ENCODE data around the gene CDH12. TPM values are rescaled to one million over a fixed set of nuclear protein-coding genes. Genes with fewer than 3 reads are reported as not detected.
"Not testable (repeated sequence)": the region's sequence is repeated elsewhere in the genome, so short reads cannot be mapped to it uniquely, and the experiment has no call there.

CDH12 gene
- polyA plus RNA-seq, 1 donor = 0.40 TPM

GRCh38 chr5:22554475-22554874 is 298.7 kb downstream of the CDH12 start:
- DNase-seq = no peak

DNA sequence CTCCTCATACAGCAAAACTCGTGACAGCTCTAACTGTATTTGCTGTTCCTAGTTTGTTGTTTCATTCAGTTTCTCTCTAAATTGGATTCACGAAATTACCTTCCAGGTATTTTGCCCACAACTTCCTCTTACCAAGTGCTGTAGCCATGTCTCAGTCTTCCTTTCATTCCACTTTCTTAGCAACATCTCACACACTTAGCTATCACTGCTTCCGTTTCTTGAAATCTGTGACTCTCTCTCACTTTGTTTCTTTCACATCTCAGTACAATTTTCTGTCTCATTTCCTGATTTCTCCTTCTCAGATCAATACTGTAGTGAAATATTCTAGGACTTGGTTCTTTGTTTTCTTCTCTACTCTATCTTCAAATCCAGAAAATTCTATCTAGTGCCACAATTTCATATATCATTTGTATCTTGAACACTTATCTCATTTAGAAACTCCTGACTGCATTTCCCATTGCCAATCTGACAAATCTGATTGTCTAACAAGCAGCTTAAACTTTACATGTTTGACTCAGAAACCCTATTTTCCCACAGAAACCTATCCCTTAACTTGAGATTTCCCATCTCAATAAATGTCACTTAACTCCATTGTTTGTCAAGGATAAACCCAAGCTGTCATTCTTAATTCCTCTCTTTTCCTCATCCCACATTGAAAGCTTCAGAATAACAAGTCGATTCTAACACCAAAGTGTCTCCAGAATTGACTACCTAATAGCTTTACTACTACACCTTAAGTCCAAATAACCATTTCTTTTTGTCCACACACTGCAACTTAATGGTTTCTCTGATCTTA is 303.1 kb downstream of the CDH12 start:
- DNase-seq = no peak

GRCh38 chr5:22542340-22542739 is 310.8 kb downstream of the CDH12 start:
- DNase-seq = no peak

- no peak for DNase-seq
These were observed 312.1 kb downstream of the CDH12 start for GRCh38 chr5:22541037-22541436.

DNA sequence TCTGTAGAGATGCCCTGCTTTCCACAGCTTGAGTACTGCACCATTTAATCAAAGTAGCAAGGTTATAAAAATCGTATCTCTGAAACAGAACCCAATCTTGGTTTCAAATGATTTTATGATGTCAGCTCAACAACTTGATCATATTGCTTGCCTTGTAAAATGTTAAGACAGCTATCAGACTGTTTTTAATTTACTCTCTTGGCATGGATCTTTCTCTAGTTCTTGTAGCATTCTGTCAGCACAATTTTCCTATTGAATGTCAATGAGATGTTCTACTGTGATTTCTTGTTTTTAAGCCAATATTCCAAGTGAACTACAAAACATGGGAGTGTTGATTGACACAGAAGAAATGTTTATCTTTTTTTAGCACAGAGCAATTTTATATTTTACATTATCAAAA is 313.4 kb downstream of the CDH12 start:
- no peak for DNase-seq

DNA sequence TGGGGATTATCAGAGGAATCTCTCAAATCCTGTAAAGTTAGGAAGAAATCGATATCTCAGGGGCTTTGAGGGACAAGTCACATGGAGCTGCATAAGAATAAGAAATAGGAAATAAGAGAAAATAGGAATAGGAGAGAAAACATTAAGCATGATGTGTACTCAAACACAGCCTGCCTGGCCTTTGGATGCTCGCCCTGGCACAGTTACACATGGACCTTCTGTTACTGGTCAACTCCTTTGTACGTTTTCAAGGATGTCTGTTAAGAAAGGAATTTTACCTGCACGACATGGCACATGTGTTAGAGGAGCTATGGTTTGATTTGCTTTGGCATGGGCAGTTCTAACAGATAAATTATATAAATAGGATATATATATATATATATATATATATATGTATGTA is 321.2 kb downstream of the CDH12 start:
- DNase-seq = no peak

- DNase-seq = no peak
These were observed 331.6 kb downstream of the CDH12 start for GRCh38 chr5:22521521-22521920.

- DNase-seq = not testable (repeated sequence)
These were observed 336.6 kb downstream of the CDH12 start for GRCh38 chr5:22516497-22516896.

- DNase-seq = no peak
These were observed 338.9 kb downstream of the CDH12 start for GRCh38 chr5:22514231-22514630.

- DNase-seq = no peak
These were observed 347.3 kb downstream of the CDH12 start for GRCh38 chr5:22505891-22506290.

DNA sequence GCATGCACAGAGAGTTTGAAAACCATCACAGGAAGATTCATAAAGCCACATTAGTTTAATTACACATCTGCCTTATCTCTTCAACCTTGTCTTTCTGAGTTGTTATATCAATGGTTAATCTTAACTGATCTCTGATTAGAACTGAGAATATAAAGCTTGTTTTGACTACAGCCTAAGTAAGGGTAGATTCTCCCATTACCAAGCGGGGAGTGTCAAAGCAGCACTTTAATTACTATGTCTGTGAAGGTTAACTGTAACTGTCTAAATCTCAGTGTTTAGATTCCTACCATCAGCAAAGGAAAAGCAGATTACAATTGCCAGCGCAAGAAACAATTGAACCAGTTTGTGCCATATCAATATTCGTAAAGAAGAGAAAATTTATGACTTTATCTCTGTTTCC is 348.7 kb downstream of the CDH12 start:
- DNase-seq = no peak

DNA sequence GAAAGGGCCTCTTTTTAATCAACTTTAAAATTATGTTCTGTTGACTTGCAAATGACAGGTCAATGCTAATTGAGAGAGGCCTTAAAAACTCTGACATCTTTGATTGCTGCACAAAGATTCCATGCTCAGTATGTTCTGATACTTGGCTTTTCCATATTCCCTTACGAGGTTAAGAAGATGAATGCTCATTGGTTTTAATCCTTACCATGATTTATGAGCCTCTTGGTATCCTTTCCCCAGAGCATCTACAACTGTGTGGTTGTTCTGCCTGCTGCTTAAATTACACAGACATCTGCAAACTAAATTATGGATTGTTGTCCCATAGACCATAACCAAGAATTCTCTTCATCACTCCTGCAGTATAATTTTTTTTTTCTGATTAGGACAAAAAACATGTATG is 352.6 kb downstream of the CDH12 start:
- no peak for DNase-seq

GRCh38 chr5:22496666-22497065 is 356.5 kb downstream of the CDH12 start:
- no peak for DNase-seq

GRCh38 chr5:22495016-22495720 is 358.0 kb downstream of the CDH12 start:
- DNase-seq = no peak

DNA sequence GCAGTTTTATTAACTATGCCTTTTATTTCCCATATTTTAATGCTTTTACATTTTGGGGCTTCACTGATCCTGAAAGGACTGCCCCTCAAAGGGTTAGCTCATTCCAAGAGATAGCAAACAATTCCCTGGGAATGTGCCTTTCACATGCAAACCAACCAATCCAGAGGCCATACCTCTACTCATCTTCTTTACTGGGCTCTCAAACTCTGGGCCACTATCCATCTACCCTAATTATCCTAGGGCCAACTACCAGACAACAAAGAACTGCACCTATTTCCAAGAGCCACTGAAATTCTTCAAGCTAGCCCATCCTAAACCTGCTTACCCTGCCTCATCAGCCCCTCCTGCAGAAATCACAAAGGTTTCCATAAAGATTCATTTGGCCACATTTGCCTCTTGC is 364.7 kb downstream of the CDH12 start:
- DNase-seq = no peak

DNA sequence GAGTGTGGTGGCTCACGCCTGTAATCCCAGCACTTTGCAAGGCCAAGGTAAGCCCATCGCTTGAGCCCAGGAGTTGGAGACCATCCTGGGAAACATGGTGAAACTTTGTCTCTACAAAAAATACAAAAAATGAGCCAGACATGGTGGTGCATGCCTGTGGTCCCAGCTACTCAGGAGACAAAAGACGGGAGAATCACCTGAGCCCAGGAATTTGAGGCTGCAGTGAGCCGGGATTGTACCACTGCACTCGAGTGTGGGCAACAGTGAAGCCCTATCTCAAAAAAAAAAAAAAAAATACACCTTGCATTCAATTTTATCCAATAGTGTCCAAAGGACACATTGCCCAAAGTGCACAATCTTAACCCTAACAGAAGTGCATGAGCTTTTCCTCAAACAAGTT is 372.8 kb downstream of the CDH12 start:
- DNase-seq = no peak

DNA sequence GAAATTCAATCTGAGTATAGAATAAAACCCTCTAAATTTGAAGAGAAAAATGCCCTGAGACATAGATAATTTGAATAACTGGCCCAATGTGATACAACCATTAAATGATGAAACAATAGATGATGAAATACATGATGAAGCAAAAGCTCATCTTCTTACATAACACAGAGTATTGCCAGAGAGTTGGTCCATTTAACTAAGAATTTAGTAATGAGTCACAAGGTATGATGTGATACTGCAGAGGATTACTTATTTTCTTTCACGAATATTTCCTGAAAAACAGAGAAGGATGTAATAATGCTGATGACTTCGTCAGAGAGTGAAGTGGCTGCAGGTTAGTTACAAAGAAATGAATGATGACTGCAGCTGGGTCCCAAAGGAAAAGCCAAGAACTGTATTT is 379.3 kb downstream of the CDH12 start:
- DNase-seq = no peak

GRCh38 chr5:22471154-22471553 is 382.0 kb downstream of the CDH12 start:
- DNase-seq = no peak

DNA sequence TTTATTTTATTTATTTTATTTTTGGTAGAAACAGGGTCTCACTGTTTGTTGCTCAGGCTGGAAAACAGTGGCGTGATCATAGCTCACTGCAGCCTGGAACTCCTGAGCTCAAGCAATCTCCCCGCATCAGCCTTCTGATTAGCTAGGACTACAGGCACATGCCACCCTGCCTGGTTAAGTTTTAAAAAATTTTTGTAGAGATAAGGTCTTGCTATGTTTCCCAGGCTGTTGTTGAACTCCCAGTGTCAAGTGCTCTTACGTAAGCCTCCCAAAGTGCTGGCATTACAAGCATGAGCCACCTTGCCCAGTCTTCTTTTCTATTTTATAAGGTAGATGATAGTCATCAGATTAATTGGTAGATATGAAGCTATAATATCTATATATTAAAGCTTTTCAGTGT is 382.7 kb downstream of the CDH12 start:
- peak; percentile 0 for DNase-seq

DNA sequence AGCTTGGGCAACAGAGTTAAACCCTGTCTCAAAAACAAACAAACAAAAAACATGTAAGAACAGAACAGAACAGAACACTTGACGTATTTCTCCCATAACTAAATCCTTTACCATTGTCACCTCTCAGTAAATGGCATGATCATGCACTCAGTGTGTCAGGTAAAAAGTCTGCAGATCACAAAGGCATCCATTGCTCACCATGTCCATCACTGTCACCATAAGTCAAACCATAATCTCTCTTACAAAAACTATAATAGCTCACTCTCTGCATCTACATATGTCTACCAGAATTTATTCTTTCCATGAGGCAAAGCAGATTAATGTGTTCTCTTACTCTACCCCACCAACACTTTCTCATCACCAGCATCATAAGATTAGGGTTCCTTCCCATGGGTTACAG is 387.5 kb downstream of the CDH12 start:
- DNase-seq = no peak

- no peak for DNase-seq
These were observed 388.0 kb downstream of the CDH12 start for GRCh38 chr5:22465177-22465576.

DNA sequence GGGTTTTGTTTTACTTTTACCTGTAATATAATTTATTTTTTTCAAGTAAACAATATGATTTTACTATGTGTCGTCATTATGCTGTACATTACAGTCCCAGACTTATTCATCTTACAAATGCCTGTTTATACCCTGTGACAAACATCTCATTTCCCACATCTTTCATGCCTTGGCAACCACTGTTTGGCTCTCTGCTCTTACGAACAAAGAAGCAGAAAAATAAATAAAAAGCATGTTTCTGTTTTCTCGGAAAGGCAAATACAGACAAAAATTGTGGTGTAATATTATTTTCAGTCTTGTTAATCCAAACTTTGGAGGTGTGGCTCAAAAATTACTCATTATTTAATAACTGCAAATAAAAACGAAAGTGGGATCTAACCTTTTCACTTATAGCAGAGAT is 393.0 kb downstream of the CDH12 start:
- DNase-seq = no peak

- DNase-seq = no peak
These were observed 420.2 kb downstream of the CDH12 start for GRCh38 chr5:22432905-22433304.

- DNase-seq = no peak
These were observed 421.3 kb downstream of the CDH12 start for GRCh38 chr5:22431840-22432239.
